Lung (tissue), 12 donors: Measurements from ENCODE around the gene ERICH4. TPM values are rescaled to one million over a fixed set of nuclear protein-coding genes. Genes with fewer than 3 reads are reported as not detected.

ENCODE experiments used
- ATAC-seq: fragments of 200-7000 bp; cut with Tn5 transposase; one replicate; pipeline ENCODE4 v1.9.1; 2020; ENCODE audit warnings: moderate number of reproducible peaks; ENCODE audit not compliant: insufficient read depth, low FRiP score
- DNase-seq, 3 donors: peaks; one replicate each; pipeline ENCODE4 v3.0.0-alpha.2; 2013 to 2017
- H3K27ac ChIP-seq, 2 donors: one replicate each; pipeline ENCODE4 v1.5.1; 2013; ENCODE audit warnings: mild to moderate bottlenecking in 2 of 2, moderate library complexity in 2 of 2, control low read depth in 1 of 2, inconsistent platforms in 1 of 2, low read depth in 1 of 2, low read length in 1 of 2
- H3K27me3 ChIP-seq, 3 donors: one replicate each; pipeline ENCODE4 v1.5.1; 2013; ENCODE audit warnings: low read length in 2 of 3; ENCODE audit not compliant: control insufficient read depth in 3 of 3, insufficient read depth in 3 of 3
- H3K36me3 ChIP-seq, 4 donors: one replicate each; pipeline ENCODE4 v1.5.1; 2013; ENCODE audit warnings: low read length in 4 of 4, mild to moderate bottlenecking in 1 of 4, moderate library complexity in 1 of 4; ENCODE audit not compliant: control insufficient read depth in 4 of 4, insufficient read depth in 4 of 4
- H3K4me1 ChIP-seq, 5 donors: one replicate each; pipeline ENCODE4 v1.5.1; 2013; ENCODE audit warnings: low read length in 5 of 5, mild to moderate bottlenecking in 2 of 5, moderate library complexity in 1 of 5; ENCODE audit not compliant: control insufficient read depth in 5 of 5, insufficient read depth in 5 of 5
- H3K4me3 ChIP-seq: one replicate; pipeline ENCODE4 v1.5.1; 2013; ENCODE audit warnings: mild to moderate bottlenecking, control low read depth, moderate library complexity
- H3K9ac ChIP-seq, 2 donors: one replicate each; pipeline ENCODE4 v1.5.1; 2013; ENCODE audit warnings: low read length in 2 of 2, control low read depth in 1 of 2; ENCODE audit not compliant: insufficient read depth in 1 of 2
- H3K9me3 ChIP-seq, 4 donors: one replicate each; pipeline ENCODE4 v1.5.1; 2013; ENCODE audit warnings: low read length in 3 of 4, mild to moderate bottlenecking in 1 of 4, moderate library complexity in 1 of 4; ENCODE audit not compliant: control insufficient read depth in 4 of 4, insufficient read depth in 3 of 4
- CTCF ChIP-seq: IDR thresholded peaks from 2 replicates; pipeline ENCODE4 v1.5.1; 2012; ENCODE audit warnings: mild to moderate bottlenecking; ENCODE audit errors: control extremely low read depth, extremely low read depth
- WGBS, 2 donors: extraction: QIAGEN DNeasy Blood & Tissue Kit; methylation state at CpG; one replicate each; pipeline ENCODE4 v1.1.7; 2013; 5-methylcytosine and 5-hydroxymethylcytosine counted together
- polyA plus RNA-seq, 2 donors: library from polyadenylated mRNA; stranded (reverse); fragments of 200-250 nt; gene quantifications; one replicate each; pipeline ENCODE4 v1.2.1, GENCODE V29; 2013
- total RNA-seq, 2 donors: library from RNA; depleted of rRNA in 1 of 2; stranded (reverse); fragments of >200 nt in 1 of 2; gene quantifications; one replicate each; pipeline ENCODE4 v1.2.1, GENCODE V29; 2014 to 2021
- donor health status: control.
- donor health status: control.
- donor health status: Bipolar disorder and iron deficiency.
- donor health status: healthy.
- donor health status: DM: yes; HTN: yes; CAD: no.

ERICH4 gene
- total and polyA plus RNA-seq, 4 donors: 0.16 TPM; not detected in 3

- 94 to 99% methylated on average over 7 of the region's 7 CpGs for WGBS, 2 donors
- Histone ChIP-seq H3K9me3 (peaks cover 0 to 1% (median 0%) of the 10 kb centered on the region in 4 donors), H3K27ac (no peak overlapping the region), H3K4me3 (no peak overlapping the region), H3K9ac (no peak overlapping the region), H3K36me3 (peaks cover 0 to 15% (median 9%) of the 10 kb centered on the region in 4 donors), H3K27me3 (no peaks in the 10 kb centered on the region), H3K4me1 (peaks cover 0 to 8% (median 0%) of the 10 kb centered on the region in 5 donors)
- ATAC-seq: no peak
- TF ChIP-seq CTCF: no peak
- no peak for DNase-seq
These were observed 4.9 kb upstream of the ERICH4 start for GRCh38 chr19:41437944-41438574.

DNA sequence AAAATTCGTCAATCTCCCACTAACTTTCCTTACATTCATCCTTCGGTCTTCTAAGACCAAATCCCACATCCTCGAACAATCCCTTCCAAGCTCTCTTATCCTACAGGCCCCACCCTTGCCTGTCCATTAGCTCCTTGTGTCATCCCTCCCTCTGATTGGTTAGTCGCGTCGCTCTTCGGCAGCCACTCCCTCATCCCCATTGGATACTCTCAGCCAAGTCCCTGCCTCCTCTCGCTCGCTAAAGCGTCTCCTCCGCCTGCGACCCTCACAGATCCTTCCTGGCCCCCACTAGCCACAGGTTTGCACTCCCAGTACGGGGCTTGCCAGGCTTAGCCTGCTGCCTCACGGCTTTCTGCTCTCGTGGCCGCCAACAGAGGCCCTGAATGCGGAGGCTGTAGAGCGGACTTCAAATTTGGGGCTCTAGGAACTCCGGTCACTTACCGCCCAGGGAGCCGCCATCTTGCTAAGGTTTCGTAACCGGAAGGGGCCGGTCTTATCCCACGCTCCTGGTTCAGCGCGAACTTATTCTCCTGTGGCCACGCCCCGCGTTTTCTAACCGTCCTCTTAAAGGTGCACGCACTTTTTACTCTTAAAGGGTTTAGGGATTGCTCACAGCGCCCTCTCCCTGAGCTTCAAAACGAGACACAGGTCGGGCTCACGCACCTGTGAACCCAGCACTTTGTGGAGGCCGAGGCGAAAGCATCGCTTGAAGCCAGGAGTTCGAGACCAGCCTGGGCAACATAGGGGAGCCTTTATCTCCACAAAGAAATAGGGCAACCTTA, 3.3 kb upstream of the ERICH4 start, which contains the start of gene DMAC2:
Gene DMAC2, minus strand, starts transcription at position 472 of the 782 bp plus-strand sequence. Its CDS starts 13 bp downstream, at position 459.
- ATAC-seq (peak; percentile 98), DNase-seq (peak; percentile 96 to 99 (median 98))
- TF ChIP-seq CTCF: peak; percentile 61
- 0 to 1% methylated on average over 40 of the region's 40 CpGs for WGBS, 2 donors
- peaks cover 0 to 8% (median 0%) of the 10 kb centered on the region in 5 donors for H3K4me1 ChIP-seq
- peak within 1 kb of the TSS; percentile 12 to 87 for H3K9ac ChIP-seq
- H3K27ac ChIP-seq: peak within 1 kb of the TSS; percentile 93 to 98
- peaks cover 0 to 1% (median 0%) of the 10 kb centered on the region in 4 donors for H3K9me3 ChIP-seq
- H3K27me3 ChIP-seq: no peaks in the 10 kb centered on the region
- H3K4me3 ChIP-seq: peak within 1 kb of the TSS; percentile 81
- peaks cover 0 to 13% (median 7%) of the 10 kb centered on the region in 4 donors for H3K36me3 ChIP-seq

DNA sequence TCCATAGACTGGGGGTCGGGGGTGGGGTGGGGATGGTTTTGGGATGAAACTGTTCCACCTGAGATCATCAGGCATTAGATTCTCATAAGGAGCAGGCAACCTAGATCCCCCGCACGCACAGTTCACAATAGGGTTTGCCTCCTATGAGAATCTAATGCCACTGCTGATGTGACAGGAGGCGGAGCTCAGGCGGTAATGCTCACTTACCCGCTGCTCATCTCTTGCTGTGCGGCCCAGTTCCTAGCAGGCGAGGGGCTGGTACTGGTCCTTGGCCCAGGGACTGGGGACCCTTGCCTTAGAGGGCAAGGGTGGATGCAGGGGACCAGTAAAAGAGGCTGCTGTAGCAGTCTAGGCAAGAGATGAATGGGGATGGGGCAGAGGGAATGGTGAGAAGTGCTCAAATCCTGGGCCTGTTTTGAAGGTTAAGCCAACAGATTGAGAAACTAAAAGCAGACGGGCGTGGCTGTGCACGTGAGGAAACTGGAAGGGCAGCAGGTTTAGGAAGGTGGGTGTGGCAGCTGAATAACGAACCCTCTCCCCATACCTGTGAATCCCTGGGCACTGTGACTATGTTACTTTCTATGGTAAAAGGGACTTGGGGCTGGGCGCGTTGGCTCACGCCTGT, 1.5 kb upstream of the ERICH4 start:
- Histone ChIP-seq H3K36me3 (peaks cover 0 to 9% (median 4%) of the 10 kb centered on the region in 4 donors), H3K4me1 (peaks cover 0 to 8% (median 0%) of the 10 kb centered on the region in 5 donors), H3K9me3 (peaks cover 0 to 1% (median 0%) of the 10 kb centered on the region in 4 donors), H3K27me3 (no peaks in the 10 kb centered on the region), H3K4me3 (no peak overlapping the region), H3K27ac (no peak overlapping the region), H3K9ac (no peak overlapping the region)
- DNase-seq (no peak), ATAC-seq (no peak)
- no peak for TF ChIP-seq CTCF
- 80 to 89% methylated on average over 15 of the region's 15 CpGs for WGBS, 2 donors
